Immature natural killer cell (primary cell): ENCODE data around the gene BRSK2. TPM values are rescaled to one million over a fixed set of nuclear protein-coding genes. Genes with fewer than 3 reads are reported as not detected.

Experiments
- DNase-seq, 3 donors: peaks; one replicate each; pipeline ENCODE4 v3.0.0; 2022; ENCODE audit warnings: mixed read lengths in 1 of 3
- H3K27ac Mint-ChIP-seq, 6 donors: one replicate each; pipeline ENCODE4 v1.8.0; 2020; ENCODE audit warnings: mixed read lengths in 6 of 6, mild to moderate bottlenecking in 5 of 6, inconsistent platforms in 4 of 6, moderate library complexity in 3 of 6
- H3K27me3 Mint-ChIP-seq, 3 donors: one replicate each; pipeline ENCODE4 v1.8.0; 2020 to 2021; ENCODE audit warnings: low read depth in 3 of 3, mild to moderate bottlenecking in 3 of 3, mixed read lengths in 3 of 3, moderate library complexity in 3 of 3, inconsistent platforms in 1 of 3
- H3K36me3 Mint-ChIP-seq, 3 donors: one replicate each; pipeline ENCODE4 v1.8.0; 2020; ENCODE audit warnings: mixed read lengths in 3 of 3, inconsistent platforms in 2 of 3, mild to moderate bottlenecking in 2 of 3
- H3K4me1 Mint-ChIP-seq, 2 donors: one replicate each; pipeline ENCODE4 v1.8.0; 2020; ENCODE audit warnings: inconsistent platforms in 2 of 2, mild to moderate bottlenecking in 2 of 2, mixed read lengths in 2 of 2, moderate library complexity in 1 of 2
- H3K4me3 Mint-ChIP-seq, 5 donors: one replicate each; pipeline ENCODE4 v1.8.0; 2020; ENCODE audit warnings: mild to moderate bottlenecking in 5 of 5, mixed read lengths in 5 of 5, inconsistent platforms in 3 of 5, moderate library complexity in 3 of 5
- H3K9me3 Mint-ChIP-seq, 6 donors: one replicate each; pipeline ENCODE4 v1.8.0; 2020; ENCODE audit warnings: mild to moderate bottlenecking in 6 of 6, mixed read lengths in 6 of 6, inconsistent platforms in 4 of 6, moderate library complexity in 3 of 6
- polyA plus RNA-seq, 3 donors: library from polyadenylated mRNA; unstranded; fragments of 300-500 nt; fragmentation: Illumina TruSeq; gene quantifications; one replicate each; pipeline ENCODE4 v1.2.3, GENCODE V29; 2021

The BRSK2 gene
- polyA plus RNA-seq, 3 donors from 2014 or later = 0.12 TPM; not detected in 2

DNA sequence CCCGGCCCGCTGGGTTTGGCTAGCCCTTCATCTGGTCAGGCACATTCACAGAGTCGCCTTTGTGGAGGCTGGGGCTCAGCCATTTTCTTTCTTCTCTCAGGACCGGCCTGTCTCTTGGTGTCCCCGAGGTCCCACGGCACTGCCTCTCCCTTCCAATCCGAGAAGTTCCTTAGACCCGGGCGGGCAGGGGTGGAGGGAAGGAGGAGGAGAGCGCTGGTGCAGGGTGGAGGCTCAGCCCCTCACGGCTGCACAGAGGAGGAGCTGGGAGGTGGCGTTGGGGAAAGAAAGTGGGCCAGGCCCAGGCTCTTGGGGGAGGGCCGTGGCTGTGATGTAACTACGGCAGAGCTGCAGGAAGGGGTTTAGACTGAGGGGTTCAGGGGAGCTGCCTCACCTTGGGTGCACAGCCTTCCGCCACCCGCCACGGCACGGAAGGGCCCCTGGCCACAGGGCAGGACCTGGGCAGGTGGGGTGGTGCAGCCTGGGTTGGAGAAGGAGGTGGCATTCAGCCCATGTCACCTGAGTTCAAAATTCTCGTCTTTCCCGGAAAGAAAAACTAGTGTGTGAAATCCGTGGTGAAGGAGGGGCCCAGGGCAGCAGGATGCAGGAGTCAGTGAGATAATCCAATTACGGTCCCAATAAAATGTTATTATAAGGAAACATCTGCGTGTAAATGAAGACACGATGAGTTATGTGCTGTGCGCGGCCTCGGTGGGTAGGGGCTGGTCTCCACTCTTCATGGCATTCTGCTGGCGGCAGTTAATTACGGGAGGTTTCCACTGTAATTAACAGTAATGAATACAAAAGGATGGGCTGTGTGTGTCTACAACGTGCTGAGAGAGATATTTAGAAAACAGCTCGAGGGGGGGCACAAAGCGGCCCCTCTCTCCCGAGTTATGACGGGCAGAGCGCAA lies 1.7 kb downstream of the BRSK2 start:
- H3K9me3 Mint-ChIP-seq = peaks cover 0 to 3% (median 0%) of the 10 kb centered on the region in 6 donors
- no peak for DNase-seq
- H3K27me3 Mint-ChIP-seq = peaks cover 9 to 17% (median 9%) of the 10 kb centered on the region in 3 donors
- peak overlapping the region; percentile 18 to 56 (median 44) for H3K4me3 Mint-ChIP-seq
- no peak overlapping the region for H3K27ac Mint-ChIP-seq
- no peaks in the 10 kb centered on the region for H3K36me3 Mint-ChIP-seq
- H3K4me1 Mint-ChIP-seq = peaks cover 0 to 9% of the 10 kb centered on the region in 2 donors

DNA sequence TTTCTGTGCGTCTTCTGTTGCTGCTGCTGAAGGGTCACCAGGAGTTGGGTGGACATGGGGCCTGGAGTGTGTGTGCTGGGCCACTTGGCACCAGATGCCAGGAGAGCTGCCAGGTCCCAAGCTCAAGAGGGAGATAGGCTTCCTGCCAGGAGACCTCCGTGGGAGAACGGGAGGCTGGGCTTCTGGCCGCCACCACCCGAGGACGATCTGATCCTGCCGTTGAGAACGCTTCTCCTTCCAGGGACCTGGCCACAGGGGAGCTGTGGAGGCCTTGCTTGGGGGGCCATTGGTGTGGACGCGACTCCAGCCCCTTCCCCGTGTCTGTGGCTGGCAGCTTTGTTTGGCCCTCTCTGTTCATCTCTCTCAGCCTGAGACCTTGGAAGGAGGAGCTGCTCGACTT lies 2.4 kb downstream of the BRSK2 start:
- no peak for DNase-seq
- H3K4me3 Mint-ChIP-seq = peak overlapping the region in 3 of 5 donors; percentile 25 to 56 (median 33)
- peaks cover 0 to 3% (median 0%) of the 10 kb centered on the region in 6 donors for H3K9me3 Mint-ChIP-seq
- H3K36me3 Mint-ChIP-seq = no peaks in the 10 kb centered on the region
- H3K27ac Mint-ChIP-seq = no peak overlapping the region
- H3K27me3 Mint-ChIP-seq = peaks cover 6 to 12% (median 9%) of the 10 kb centered on the region in 3 donors
- peaks cover 0 to 9% of the 10 kb centered on the region in 2 donors for H3K4me1 Mint-ChIP-seq

DNA sequence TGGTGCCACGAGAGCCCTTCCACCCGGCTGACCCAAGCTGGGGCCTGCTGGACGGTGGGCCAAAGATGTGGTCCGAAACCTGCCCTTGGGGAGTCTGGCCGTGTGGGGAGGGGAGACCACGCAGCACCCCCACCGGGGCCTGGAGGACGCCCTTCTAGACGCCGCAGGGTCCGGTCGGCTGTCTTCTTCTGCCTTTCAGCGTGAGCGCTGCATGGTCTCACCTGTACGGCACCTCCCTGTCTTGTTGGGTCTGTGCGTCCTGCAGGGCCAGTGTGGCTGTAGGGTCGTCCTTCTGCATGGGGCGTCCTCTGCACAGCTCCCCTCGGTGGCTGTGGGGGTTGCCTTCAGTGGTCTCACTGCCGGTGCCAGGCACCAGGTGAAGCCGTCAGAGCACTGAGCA lies 2.8 kb downstream of the BRSK2 start:
- H3K4me1 Mint-ChIP-seq = peaks cover 0 to 7% of the 10 kb centered on the region in 2 donors
- DNase-seq = no peak
- no peak overlapping the region for H3K27ac Mint-ChIP-seq
- H3K27me3 Mint-ChIP-seq = peaks cover 6 to 12% (median 9%) of the 10 kb centered on the region in 3 donors
- peak overlapping the region in 2 of 5 donors; percentile 33 to 50 for H3K4me3 Mint-ChIP-seq
- no peaks in the 10 kb centered on the region for H3K36me3 Mint-ChIP-seq
- H3K9me3 Mint-ChIP-seq = peaks cover 0 to 3% (median 0%) of the 10 kb centered on the region in 6 donors

DNA sequence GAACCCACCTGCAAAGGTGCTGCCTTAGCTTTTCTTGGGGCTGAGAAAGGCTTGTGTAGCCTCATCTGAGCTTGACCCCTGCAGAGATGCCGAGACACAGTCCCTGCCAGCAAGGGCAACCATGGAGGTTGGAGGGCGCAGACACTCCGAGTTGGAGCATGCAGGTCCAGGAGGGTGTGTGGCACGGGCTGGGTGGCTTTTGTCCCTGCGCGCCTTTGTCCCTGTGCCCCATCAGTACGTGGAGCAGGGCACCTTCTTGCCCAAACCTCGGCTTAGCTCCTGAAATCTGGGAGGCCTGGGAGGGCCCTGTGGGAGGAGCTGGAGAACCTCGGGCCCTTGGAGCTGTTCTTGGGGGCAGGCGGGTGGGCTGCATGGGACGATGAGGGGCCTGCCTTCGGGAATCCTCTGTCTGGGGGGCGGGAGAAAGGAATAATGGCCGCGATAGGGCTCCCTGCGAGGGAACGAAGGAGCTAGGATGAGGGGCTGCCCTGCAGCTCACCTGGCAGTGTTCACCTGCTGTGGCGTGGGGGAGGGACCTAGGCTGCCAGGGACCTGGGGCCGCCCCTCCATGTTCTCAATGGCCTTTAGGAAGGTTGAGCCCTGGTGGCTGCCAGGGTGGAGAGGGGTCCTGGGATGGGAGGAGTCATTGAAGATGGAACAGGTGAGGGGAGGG lies 3.4 kb downstream of the BRSK2 start:
- Mint-ChIP-seq H3K9me3 (peaks cover 0 to 3% (median 0%) of the 10 kb centered on the region in 6 donors), H3K4me1 (peaks cover 0 to 6% of the 10 kb centered on the region in 2 donors), H3K36me3 (no peaks in the 10 kb centered on the region), H3K27ac (no peak overlapping the region), H3K27me3 (peaks cover 6 to 11% (median 9%) of the 10 kb centered on the region in 3 donors), H3K4me3 (no peak overlapping the region)
- DNase-seq = no peak

DNA sequence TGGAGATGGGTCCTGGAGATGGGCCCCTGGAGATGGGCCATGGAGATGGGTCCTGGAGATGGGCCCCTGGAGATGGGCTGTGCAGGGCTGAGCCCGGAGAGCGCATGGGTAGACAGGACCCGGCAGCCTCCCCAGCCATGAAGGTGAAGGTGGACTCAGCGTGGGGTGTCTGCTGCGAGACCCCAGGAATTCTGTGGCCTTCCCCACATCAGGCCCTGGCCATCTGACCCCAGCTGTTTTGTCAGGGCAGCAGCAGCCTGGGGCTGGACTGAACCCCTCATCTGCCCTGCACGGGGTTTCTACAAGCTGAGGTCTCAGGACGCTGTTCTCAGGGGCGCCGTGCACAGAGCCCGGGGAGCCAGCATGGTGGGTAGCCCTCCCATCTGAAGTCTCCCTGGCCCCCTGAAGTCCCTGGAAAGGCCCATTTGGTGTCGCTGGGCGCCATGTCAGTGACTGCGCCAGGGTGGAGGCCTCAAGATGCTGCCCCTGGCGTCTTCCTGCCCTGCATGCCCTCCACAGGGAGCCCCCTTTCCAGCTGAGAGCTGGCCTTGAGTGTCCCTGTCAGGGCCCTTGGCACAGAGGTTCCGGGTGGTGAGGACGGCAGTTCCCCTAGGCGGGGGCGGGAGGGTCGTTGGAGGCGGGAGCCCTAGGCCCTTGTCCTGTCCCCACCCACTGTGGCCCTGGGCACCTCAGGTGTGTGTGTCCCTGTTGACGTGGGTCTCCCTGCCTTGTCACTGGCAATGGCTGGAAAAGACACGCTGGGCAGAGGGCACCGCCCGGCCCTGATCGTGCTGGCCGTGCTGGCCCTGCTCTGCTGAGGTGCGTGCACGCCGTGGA lies 5.4 kb downstream of the BRSK2 start:
- Mint-ChIP-seq H3K4me1 (peaks cover 0 to 1% of the 10 kb centered on the region in 2 donors), H3K27me3 (peaks cover 6 to 11% (median 9%) of the 10 kb centered on the region in 3 donors), H3K27ac (no peak overlapping the region), H3K4me3 (no peak overlapping the region), H3K36me3 (no peaks in the 10 kb centered on the region), H3K9me3 (peaks cover 0 to 3% (median 0%) of the 10 kb centered on the region in 6 donors)
- DNase-seq = no peak

DNA sequence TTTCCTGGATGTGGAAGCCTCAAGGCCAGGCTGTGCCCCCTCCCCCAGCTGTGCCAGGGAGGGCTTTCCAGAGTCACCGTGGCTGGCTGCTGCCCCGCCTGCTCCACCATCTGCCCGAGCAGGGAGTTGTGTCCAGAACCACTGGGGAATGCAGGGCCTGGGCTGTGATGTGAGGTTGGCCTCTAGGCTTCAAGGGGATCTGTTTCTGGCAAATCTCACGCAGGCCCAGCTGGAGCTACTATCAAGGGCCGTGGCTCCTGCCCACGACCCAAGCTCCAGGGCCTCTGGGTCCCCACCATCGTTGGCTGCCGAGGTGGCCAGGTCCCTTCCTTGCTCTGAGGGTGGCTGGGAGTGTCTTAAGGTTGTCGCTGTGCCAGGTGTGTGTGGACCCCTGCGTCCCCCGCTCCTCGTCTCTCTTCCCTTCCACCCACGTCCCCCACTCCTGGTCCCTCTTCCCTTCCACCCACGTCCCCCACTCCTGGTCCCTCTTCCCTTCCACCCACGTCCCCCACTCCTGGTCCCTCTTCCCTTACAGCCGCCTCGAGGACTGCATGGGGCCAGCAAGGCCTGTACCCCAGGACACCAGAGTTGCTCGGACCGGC lies 6.1 kb downstream of the BRSK2 start:
- H3K27me3 Mint-ChIP-seq = peaks cover 6 to 11% (median 9%) of the 10 kb centered on the region in 3 donors

DNA sequence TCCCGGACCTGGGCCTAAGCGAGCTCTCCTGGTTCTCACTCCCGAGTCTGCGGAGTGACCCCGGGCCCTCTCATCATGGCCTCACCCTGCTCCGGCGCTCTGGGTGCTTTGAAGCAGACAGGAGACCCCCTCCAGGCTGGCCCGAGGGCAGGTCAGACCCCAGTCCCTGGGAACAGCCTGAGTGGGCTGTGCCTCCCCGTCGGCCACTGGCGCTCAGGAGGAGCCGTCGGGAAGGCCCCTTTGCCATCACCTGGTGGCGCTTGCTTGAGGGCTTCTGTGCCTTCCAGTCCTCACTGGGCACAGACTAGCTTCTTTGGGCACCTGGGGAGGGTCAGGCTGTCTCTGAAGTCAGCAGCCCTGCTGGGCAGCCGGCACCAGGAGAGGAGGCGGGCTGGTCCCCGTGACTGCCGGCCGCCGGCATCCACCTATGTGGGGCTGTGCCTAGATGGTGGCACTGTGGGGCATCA lies 6.7 kb downstream of the BRSK2 start:
- Mint-ChIP-seq H3K9me3 (peaks cover 0 to 3% (median 0%) of the 10 kb centered on the region in 6 donors), H3K36me3 (no peaks in the 10 kb centered on the region), H3K27me3 (peaks cover 4 to 9% (median 7%) of the 10 kb centered on the region in 3 donors), H3K4me3 (no peak overlapping the region), H3K27ac (no peak overlapping the region), H3K4me1 (no peaks in the 10 kb centered on the region)
- no peak for DNase-seq

More for the DNA sequence above, 6.1 kb downstream of the BRSK2 start:
- Mint-ChIP-seq H3K36me3 (no peaks in the 10 kb centered on the region), H3K27ac (no peak overlapping the region), H3K4me1 (peaks cover 0 to 1% of the 10 kb centered on the region in 2 donors), H3K4me3 (no peak overlapping the region), H3K9me3 (peaks cover 0 to 3% (median 0%) of the 10 kb centered on the region in 6 donors)
- DNase-seq = no peak

DNA sequence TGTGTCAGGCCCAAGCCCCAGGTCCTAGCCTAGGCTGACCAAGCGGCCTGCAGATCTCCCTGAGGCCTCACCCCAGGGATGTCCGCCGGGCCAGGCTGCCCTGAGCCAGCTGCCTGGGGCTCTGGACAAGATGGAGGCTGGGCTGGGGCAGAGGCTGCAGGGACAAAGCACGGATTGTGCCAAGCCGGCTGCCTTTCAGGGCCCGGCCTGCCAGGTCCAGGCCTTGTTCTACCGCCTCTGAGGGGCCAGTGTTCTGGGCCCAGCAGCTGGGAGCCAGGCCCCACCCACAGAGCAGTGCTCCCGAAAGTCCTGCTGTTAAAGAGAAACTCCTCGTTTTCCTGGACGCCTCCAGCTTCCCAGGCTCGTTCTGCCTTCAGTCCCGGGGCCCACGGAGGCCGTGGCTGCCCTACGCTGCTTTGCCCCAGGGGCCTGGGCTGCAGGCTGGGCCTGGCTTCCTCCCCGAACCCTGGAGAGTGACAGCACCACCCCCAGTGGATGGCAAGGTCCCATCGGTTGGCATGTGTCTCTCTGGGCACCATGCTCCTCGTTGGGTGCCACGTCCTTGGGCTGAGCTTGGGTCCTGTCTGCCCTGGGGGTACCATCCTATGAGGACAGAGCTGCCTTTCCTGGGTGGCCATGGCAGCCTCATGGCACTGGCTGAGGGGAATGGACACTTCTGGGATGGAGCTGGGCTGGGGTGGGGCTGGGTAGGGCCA lies 7.6 kb downstream of the BRSK2 start:
- DNase-seq = no peak
- no peaks in the 10 kb centered on the region for H3K4me1 Mint-ChIP-seq
- no peak overlapping the region for H3K27ac Mint-ChIP-seq
- no peak overlapping the region for H3K4me3 Mint-ChIP-seq
- peaks cover 0 to 1% (median 0%) of the 10 kb centered on the region in 3 donors for H3K27me3 Mint-ChIP-seq
- H3K36me3 Mint-ChIP-seq = no peaks in the 10 kb centered on the region
- H3K9me3 Mint-ChIP-seq = no peaks in the 10 kb centered on the region

DNA sequence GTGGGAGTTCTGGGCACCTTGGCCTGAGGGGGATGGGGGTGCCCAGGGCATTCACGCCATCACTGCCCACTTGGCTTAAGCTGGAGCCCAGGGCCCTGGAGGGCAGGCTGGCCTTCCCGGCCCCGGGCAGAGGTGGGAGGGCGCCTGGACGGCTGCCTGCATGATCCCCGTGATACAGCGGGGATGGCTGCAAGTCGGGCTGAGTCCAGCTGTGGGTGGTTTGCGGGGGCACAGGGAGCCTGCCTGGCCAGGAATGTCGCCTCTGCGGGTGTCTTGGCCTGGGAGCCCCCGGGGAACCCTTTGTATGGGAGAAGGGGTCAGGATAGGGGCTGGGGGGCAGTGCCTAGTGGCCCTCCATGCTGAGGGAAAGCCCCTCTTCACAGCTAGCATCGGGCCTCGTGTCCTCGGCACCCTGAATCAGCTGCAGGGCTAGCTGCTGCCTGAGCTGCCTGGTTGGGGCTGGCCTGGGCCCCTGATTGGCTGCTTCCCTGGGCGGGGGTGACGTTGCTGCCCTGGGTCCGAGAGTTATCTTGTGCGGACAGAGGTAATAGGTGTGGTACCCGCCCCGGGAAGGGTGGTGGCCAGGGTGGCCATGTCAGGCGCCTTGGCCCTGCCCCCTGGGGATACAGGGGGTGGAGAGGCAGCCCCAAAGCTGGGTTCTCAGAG lies 8.3 kb downstream of the BRSK2 start:
- Mint-ChIP-seq H3K9me3 (no peaks in the 10 kb centered on the region), H3K4me3 (no peak overlapping the region), H3K36me3 (no peaks in the 10 kb centered on the region), H3K4me1 (no peaks in the 10 kb centered on the region), H3K27me3 (no peaks in the 10 kb centered on the region), H3K27ac (no peak overlapping the region)
- no peak for DNase-seq

DNA sequence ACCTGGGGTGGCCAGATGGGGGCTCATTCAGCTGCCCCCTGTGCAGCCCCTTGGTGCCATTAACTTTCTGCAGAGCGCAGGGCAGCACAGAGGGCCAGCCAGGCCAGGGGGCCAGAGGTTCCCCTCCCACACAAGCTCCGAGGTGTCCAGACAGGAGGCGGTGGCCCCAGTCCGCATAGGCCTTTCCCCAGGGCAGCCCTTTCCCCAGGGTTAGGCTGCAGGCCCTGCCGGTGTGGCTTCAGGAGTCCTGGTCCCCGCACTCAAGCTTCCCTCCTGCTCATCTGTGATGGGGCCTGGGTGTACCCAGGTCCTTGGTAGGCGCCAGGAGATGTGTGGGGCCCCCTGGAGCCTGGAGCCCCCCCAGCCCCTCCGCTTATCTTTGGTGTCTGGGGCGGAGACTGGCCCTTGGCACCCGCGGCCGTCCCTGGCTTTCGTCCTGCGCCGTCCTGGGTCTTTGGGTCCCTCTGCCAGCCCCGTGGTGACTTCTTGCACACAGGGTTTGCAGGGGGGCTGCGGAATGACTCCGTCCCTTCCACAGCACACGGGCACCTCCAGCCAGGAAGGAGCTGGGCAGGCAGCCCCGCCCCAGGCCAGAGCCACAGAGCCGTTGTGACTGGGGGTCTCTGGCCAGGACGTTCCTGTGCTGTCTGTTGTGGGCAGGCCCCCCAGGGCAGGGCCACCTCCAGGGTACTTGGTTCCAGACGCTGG lies 8.9 kb downstream of the BRSK2 start:
- Mint-ChIP-seq H3K36me3 (no peaks in the 10 kb centered on the region), H3K4me3 (no peak overlapping the region), H3K9me3 (no peaks in the 10 kb centered on the region), H3K27me3 (no peaks in the 10 kb centered on the region), H3K4me1 (no peaks in the 10 kb centered on the region), H3K27ac (no peak overlapping the region)
- DNase-seq = no peak

DNA sequence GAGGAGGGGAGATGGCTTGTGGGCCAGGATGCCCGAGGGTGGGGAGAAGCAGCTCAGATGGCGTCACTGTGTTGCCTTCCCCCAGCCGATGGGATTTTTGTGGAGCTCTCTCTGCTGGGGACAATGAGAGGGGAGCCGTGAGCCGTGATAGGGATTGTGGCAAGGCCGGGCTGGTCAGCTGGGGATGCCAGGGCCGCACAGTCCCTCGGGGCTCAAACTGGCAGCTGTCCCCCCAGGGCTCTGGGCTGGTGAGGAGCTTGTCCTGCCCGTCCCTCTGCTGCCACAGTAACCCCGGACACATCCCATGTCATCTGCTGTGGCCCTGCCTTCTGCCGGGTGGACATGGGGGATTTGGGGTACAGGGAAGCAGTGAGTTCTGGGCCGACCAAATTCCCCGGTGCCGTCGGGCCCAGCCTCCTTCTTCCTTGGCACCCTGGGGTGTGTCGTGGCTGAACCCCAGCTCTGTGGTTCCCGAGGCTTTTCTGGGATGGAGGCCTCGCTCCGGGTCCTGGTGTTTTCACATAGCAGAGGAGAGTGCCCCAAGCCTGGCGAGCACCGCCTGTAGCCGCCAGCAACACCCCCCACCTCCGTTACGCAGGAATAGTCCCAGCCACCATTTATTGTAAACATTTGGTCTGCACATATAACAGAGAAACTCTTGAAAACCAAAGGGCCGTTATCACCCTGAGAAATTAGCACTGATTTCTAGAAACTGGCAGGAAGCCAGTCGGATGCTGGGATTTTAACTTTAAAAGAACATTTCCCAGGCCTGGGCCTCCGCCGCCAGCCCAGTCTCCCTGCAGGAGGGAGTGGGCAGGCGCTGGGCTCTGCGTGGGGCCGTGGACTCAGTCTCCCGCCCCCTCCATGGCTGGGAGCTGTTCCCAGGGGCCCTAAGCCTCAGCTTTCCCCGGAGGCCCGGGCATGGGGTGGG lies 9.9 kb downstream of the BRSK2 start:
- Mint-ChIP-seq H3K9me3 (no peaks in the 10 kb centered on the region), H3K4me3 (no peak overlapping the region), H3K27me3 (no peaks in the 10 kb centered on the region), H3K27ac (no peak overlapping the region), H3K4me1 (no peaks in the 10 kb centered on the region), H3K36me3 (no peaks in the 10 kb centered on the region)
- no peak for DNase-seq
